ENCODE measurements around the gene RBM5.

- TF ChIP-seq CTCF (conservative IDR thresholded peaks at IDR 0.05; ENCODE audit: low read depth, low read length) (no peak), EZH2 (IDR thresholded peaks at IDR 0.05; ENCODE audit: low read length, unreplicated experiment) (no peak), EZH2phosphoT487 (IDR thresholded peaks at IDR 0.05; ENCODE audit: borderline replicate concordance, low read length) (no peak)
Measured at GRCh38 chr3:50166620-50167019, 77.9 kb downstream of the RBM5 start.

Measured in PC-3 (cell line).